Liver (tissue), 9 donors: ENCODE data around the gene BCR. TPM values are rescaled to one million over a fixed set of nuclear protein-coding genes. Genes with fewer than 3 reads are reported as not detected.

Experiments
- DNase-seq: peaks from one replicate; pipeline ENCODE4 v3.0.0-alpha.2; 2017; ENCODE audit warnings: low spot score
- H3K27ac ChIP-seq, 2 donors: one replicate each; pipeline ENCODE4 v1.7.0; 2013; ENCODE audit warnings: inconsistent platforms in 2 of 2, low read length in 2 of 2, control low read depth in 1 of 2, low read depth in 1 of 2, mild to moderate bottlenecking in 1 of 2
- H3K27me3 ChIP-seq, 4 donors: one replicate each; pipeline versions ENCODE4 v1.6.1 to v1.7.0; 2013; ENCODE audit warnings: low read length in 3 of 4, inconsistent platforms in 1 of 4, mild to moderate bottlenecking in 1 of 4, moderate library complexity in 1 of 4; ENCODE audit not compliant: control insufficient read depth in 4 of 4, insufficient read depth in 4 of 4
- H3K36me3 ChIP-seq, 4 donors: one replicate each; pipeline versions ENCODE4 v1.6.1 to v1.7.0; 2013; ENCODE audit warnings: low read length in 3 of 4, mild to moderate bottlenecking in 3 of 4, low read depth in 1 of 4, moderate library complexity in 1 of 4; ENCODE audit not compliant: control insufficient read depth in 4 of 4, insufficient read depth in 3 of 4
- H3K4me1 ChIP-seq, 4 donors: one replicate each; pipeline versions ENCODE4 v1.6.1 to v1.7.0; 2013; ENCODE audit warnings: low read length in 3 of 4, mild to moderate bottlenecking in 3 of 4, moderate library complexity in 1 of 4; ENCODE audit not compliant: control insufficient read depth in 4 of 4, insufficient read depth in 4 of 4
- H3K4me3 ChIP-seq, 3 donors: one replicate each; pipeline versions ENCODE4 v1.6.1 to v1.7.0; 2013; ENCODE audit warnings: low read length in 3 of 3, control low read depth in 1 of 3, low read depth in 1 of 3, mild to moderate bottlenecking in 1 of 3
- H3K9ac ChIP-seq, 2 donors: one replicate each; pipeline ENCODE4 v1.7.0; 2013; ENCODE audit warnings: low read length in 2 of 2, mild to moderate bottlenecking in 2 of 2, moderate library complexity in 2 of 2, control low read depth in 1 of 2, low read depth in 1 of 2
- H3K9me3 ChIP-seq, 4 donors: one replicate each; pipeline versions ENCODE4 v1.6.1 to v1.7.0; 2013; ENCODE audit warnings: low read length in 3 of 4; ENCODE audit not compliant: control insufficient read depth in 4 of 4
- EGR1 ChIP-seq, 2 donors: IDR thresholded peaks; 2 replicates each; pipeline ENCODE4 v1.6.1; 2016 to 2018; ENCODE audit warnings: antibody characterized with exemption in 2 of 2, low read depth in 2 of 2
- FOXA1 ChIP-seq: IDR thresholded peaks from 2 replicates; pipeline ENCODE4 v1.6.1; 2016; ENCODE audit warnings: antibody characterized with exemption
- FOXA2 ChIP-seq: IDR thresholded peaks from 2 replicates; pipeline ENCODE4 v1.6.1; 2016; ENCODE audit warnings: antibody characterized with exemption
- GABPA ChIP-seq, 2 donors: IDR thresholded peaks in 1 of 2; conservative IDR thresholded peaks in 1 of 2; 2 replicates each; pipeline ENCODE4 v1.6.1; 2016; ENCODE audit warnings: antibody characterized with exemption in 2 of 2, mild to moderate bottlenecking in 1 of 2, moderate library complexity in 1 of 2
- HNF4A ChIP-seq, 2 donors: conservative IDR thresholded peaks; 2 replicates each; pipeline ENCODE4 v1.6.1; 2016; ENCODE audit warnings: antibody characterized with exemption in 2 of 2, mild to moderate bottlenecking in 2 of 2
- HNF4G ChIP-seq: IDR thresholded peaks from 2 replicates; pipeline ENCODE4 v1.6.1; 2016; ENCODE audit warnings: antibody characterized with exemption
- JUND ChIP-seq, 2 donors: IDR thresholded peaks; 2 replicates each; pipeline ENCODE4 v1.6.1; 2016; ENCODE audit warnings: antibody characterized with exemption in 2 of 2
- NR2F2 ChIP-seq: IDR thresholded peaks from 2 replicates; pipeline ENCODE4 v1.6.1; 2016; ENCODE audit warnings: antibody characterized with exemption
- RAD21 ChIP-seq, 2 donors: IDR thresholded peaks; 2 replicates each; pipeline ENCODE4 v1.6.1; 2016; ENCODE audit warnings: antibody characterized with exemption in 2 of 2, mild to moderate bottlenecking in 2 of 2
- RXRA ChIP-seq, 2 donors: IDR thresholded peaks; 2 replicates each; pipeline ENCODE4 v1.6.1; 2017 to 2018; ENCODE audit warnings: antibody characterized with exemption in 2 of 2, mild to moderate bottlenecking in 1 of 2
- SP1 ChIP-seq: IDR thresholded peaks from 2 replicates; pipeline ENCODE4 v1.6.1; 2018; ENCODE audit warnings: antibody characterized with exemption, mild to moderate bottlenecking
- TAF1 ChIP-seq: conservative IDR thresholded peaks from 2 replicates; pipeline ENCODE4 v1.6.1; 2016; ENCODE audit warnings: antibody characterized with exemption, mild to moderate bottlenecking
- YY1 ChIP-seq: IDR thresholded peaks from 2 replicates; pipeline ENCODE4 v1.6.1; 2016; ENCODE audit warnings: antibody characterized with exemption, mild to moderate bottlenecking
- WGBS: extraction: QIAGEN DNeasy Blood & Tissue Kit; methylation state at CpG from one replicate; pipeline ENCODE4 v1.1.7; 2013; 5-methylcytosine and 5-hydroxymethylcytosine counted together
- polyA plus RNA-seq, 2 donors: library from polyadenylated mRNA; stranded (reverse) in 1 of 2; unstranded in 1 of 2; fragments of 200-250 nt in 1 of 2; fragments of >200 nt in 1 of 2; fragmentation: Nextera tagmentation in 1 of 2; extraction: Ambion mirVana in 1 of 2; gene quantifications; one replicate each; pipeline versions ENCODE4 v1.2.1 to v1.2.3, GENCODE V29; 2013 to 2015
- total RNA-seq, 2 donors: library from RNA; depleted of rRNA; stranded (reverse); fragments of >200 nt; gene quantifications; one replicate each; pipeline ENCODE4 v1.2.3, GENCODE V29; 2014
- TF ChIP-seq, protein P1 (sequence below): IDR thresholded peaks from 2 replicates; pipeline ENCODE4 v1.6.1; 2016; ENCODE audit warnings: antibody characterized with exemption
- TF ChIP-seq, protein P2 (sequence below): IDR thresholded peaks from 2 replicates; pipeline ENCODE4 v1.6.1; 2016; ENCODE audit warnings: antibody characterized with exemption
- TF ChIP-seq, protein P3 (sequence below): IDR thresholded peaks from 2 replicates; pipeline ENCODE4 v1.6.1; 2016; ENCODE audit warnings: antibody characterized with exemption, mild to moderate bottlenecking
- TF ChIP-seq, protein P4 (sequence below): fragments of 150-350 bp; IDR thresholded peaks from 2 replicates; pipeline ENCODE4 v1.5.1; 2017; ENCODE audit warnings: improper control_type of control experiment, low read depth, low read length; ENCODE audit not compliant: missing input control
- TF ChIP-seq, protein P5 (sequence below): IDR thresholded peaks from 2 replicates; pipeline ENCODE4 v1.6.1; 2016; ENCODE audit warnings: antibody characterized with exemption
- donor health status: healthy.
- donor health status: healthy.
- donor health status: healthy.
- donor health status: healthy.
- donor health status: healthy.

BCR gene
- total and polyA plus RNA-seq, 4 donors = 7.4 to 35.6 (median 18.3) TPM

DNA sequence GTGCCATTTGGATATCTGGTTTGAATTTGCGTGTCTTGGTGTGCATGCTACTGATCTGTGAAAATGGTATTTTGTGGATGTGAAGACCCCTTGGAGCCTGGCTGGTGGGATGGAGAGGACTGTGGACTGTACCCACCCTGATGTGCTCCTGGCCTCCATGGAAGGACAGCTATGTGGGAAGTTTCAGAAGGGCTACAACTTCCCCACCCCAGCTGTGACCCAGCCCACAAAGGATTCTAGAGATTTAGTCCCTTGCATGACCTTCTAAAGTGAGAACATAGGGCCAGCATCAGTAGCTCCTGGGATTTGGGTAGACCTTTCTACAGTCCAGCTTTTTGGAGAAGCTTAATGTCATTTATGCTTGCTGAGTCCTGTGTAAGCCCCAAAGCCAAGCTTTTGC lies 173.4 kb downstream of the BCR start:
- peaks cover 0 to 10% (median 6%) of the 10 kb centered on the region in 4 donors for H3K4me1 ChIP-seq
- no peaks in the 10 kb centered on the region for H3K36me3 ChIP-seq
- H3K9me3 ChIP-seq = no peaks in the 10 kb centered on the region
- no peak overlapping the region for H3K4me3 ChIP-seq
- TF ChIP-seq JUND (IDR thresholded peaks at IDR 0.05) (no peak), SP1 (no peak), YY1 (no peak)
- TF ChIP-seq, protein P1, sequence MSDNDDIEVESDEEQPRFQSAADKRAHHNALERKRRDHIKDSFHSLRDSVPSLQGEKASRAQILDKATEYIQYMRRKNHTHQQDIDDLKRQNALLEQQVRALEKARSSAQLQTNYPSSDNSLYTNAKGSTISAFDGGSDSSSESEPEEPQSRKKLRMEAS = no peak
- H3K27ac ChIP-seq = no peak overlapping the region
- 96% methylated on average over 1 of the region's 1 CpG for WGBS
- no peaks in the 10 kb centered on the region for H3K27me3 ChIP-seq
- DNase-seq = no peak
- no peak overlapping the region for H3K9ac ChIP-seq

DNA sequence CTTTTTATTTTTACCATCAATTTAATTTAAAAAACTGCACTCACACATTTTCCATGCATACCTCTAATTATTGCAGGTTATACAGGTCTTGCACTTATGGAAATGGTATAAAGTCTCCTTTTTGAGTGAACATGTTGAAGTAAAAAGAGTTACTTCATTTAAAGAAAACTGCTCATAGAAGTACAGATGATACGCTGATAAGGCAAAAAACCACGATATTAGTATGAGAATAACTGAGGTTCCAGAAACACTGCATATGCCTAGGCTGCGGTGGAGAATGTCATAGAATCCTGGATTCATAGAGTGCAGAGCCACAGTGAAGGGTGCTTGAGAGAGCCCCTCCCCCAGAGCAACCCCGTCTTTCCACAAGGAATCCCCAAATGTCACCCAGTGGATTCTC lies 175.8 kb downstream of the BCR start:
- Histone ChIP-seq H3K4me3 (no peak overlapping the region), H3K27ac (no peak overlapping the region), H3K36me3 (no peaks in the 10 kb centered on the region), H3K27me3 (no peaks in the 10 kb centered on the region), H3K9ac (no peak overlapping the region), H3K9me3 (no peaks in the 10 kb centered on the region), H3K4me1 (peaks cover 0 to 10% (median 6%) of the 10 kb centered on the region in 4 donors)
- TF ChIP-seq RAD21 (IDR thresholded peaks at IDR 0.05) = no peak
- DNase-seq = no peak
- WGBS = 72% methylated on average over 4 of the region's 4 CpGs

DNA sequence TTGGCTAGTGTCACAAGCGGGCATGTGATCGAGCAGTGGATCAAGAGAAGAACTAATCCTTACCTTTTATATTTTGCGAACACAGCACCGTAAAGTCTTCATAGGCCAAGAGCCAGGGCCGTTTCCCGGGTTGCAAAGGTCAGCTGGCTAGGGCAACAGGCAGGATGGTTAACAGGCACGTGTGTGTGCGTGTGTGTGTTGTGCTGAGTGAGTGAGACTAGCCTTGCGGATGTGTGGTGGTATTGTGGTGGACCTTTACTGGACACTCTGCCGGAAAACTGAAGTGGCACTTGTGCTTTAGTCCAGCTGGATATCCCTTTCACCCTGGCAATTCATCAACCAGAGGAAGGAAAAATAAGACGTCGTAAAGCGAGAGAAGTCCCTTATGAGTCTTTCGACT lies 176.7 kb downstream of the BCR start:
- Histone ChIP-seq H3K27ac (no peak overlapping the region), H3K4me1 (peaks cover 0 to 10% (median 6%) of the 10 kb centered on the region in 4 donors), H3K9ac (no peak overlapping the region), H3K36me3 (no peaks in the 10 kb centered on the region), H3K27me3 (no peaks in the 10 kb centered on the region), H3K4me3 (no peak overlapping the region), H3K9me3 (no peaks in the 10 kb centered on the region)
- DNase-seq = no peak
- TF ChIP-seq SP1 = peak; percentile 56
- TF ChIP-seq, protein P2, sequence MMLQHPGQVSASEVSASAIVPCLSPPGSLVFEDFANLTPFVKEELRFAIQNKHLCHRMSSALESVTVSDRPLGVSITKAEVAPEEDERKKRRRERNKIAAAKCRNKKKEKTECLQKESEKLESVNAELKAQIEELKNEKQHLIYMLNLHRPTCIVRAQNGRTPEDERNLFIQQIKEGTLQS = no peak
- no peak for TF ChIP-seq RAD21 (IDR thresholded peaks at IDR 0.05)
- no peak for TF ChIP-seq FOXA1
- TF ChIP-seq, protein P3, sequence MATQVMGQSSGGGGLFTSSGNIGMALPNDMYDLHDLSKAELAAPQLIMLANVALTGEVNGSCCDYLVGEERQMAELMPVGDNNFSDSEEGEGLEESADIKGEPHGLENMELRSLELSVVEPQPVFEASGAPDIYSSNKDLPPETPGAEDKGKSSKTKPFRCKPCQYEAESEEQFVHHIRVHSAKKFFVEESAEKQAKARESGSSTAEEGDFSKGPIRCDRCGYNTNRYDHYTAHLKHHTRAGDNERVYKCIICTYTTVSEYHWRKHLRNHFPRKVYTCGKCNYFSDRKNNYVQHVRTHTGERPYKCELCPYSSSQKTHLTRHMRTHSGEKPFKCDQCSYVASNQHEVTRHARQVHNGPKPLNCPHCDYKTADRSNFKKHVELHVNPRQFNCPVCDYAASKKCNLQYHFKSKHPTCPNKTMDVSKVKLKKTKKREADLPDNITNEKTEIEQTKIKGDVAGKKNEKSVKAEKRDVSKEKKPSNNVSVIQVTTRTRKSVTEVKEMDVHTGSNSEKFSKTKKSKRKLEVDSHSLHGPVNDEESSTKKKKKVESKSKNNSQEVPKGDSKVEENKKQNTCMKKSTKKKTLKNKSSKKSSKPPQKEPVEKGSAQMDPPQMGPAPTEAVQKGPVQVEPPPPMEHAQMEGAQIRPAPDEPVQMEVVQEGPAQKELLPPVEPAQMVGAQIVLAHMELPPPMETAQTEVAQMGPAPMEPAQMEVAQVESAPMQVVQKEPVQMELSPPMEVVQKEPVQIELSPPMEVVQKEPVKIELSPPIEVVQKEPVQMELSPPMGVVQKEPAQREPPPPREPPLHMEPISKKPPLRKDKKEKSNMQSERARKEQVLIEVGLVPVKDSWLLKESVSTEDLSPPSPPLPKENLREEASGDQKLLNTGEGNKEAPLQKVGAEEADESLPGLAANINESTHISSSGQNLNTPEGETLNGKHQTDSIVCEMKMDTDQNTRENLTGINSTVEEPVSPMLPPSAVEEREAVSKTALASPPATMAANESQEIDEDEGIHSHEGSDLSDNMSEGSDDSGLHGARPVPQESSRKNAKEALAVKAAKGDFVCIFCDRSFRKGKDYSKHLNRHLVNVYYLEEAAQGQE = no peak
- TF ChIP-seq HNF4A (conservative IDR thresholded peaks at IDR 0.05) = peak; percentile 66 to 76
- TF ChIP-seq, protein P4, sequence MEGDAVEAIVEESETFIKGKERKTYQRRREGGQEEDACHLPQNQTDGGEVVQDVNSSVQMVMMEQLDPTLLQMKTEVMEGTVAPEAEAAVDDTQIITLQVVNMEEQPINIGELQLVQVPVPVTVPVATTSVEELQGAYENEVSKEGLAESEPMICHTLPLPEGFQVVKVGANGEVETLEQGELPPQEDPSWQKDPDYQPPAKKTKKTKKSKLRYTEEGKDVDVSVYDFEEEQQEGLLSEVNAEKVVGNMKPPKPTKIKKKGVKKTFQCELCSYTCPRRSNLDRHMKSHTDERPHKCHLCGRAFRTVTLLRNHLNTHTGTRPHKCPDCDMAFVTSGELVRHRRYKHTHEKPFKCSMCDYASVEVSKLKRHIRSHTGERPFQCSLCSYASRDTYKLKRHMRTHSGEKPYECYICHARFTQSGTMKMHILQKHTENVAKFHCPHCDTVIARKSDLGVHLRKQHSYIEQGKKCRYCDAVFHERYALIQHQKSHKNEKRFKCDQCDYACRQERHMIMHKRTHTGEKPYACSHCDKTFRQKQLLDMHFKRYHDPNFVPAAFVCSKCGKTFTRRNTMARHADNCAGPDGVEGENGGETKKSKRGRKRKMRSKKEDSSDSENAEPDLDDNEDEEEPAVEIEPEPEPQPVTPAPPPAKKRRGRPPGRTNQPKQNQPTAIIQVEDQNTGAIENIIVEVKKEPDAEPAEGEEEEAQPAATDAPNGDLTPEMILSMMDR = no peak
- no peak for TF ChIP-seq JUND (IDR thresholded peaks at IDR 0.05)
- no peak for TF ChIP-seq HNF4G
- TF ChIP-seq, protein P1 = peak; percentile 27
- TF ChIP-seq NR2F2 = peak; percentile 52
- TF ChIP-seq EGR1 (IDR thresholded peaks at IDR 0.05; ENCODE audit: low read depth in 2 of 2) = no peak
- TF ChIP-seq FOXA2 = no peak
- no peak for TF ChIP-seq YY1
- no peak for TF ChIP-seq GABPA (IDR thresholded peaks at IDR 0.05 in 1 of 2, conservative IDR thresholded peaks at IDR 0.05 in 1 of 2)
- TF ChIP-seq, protein P5, sequence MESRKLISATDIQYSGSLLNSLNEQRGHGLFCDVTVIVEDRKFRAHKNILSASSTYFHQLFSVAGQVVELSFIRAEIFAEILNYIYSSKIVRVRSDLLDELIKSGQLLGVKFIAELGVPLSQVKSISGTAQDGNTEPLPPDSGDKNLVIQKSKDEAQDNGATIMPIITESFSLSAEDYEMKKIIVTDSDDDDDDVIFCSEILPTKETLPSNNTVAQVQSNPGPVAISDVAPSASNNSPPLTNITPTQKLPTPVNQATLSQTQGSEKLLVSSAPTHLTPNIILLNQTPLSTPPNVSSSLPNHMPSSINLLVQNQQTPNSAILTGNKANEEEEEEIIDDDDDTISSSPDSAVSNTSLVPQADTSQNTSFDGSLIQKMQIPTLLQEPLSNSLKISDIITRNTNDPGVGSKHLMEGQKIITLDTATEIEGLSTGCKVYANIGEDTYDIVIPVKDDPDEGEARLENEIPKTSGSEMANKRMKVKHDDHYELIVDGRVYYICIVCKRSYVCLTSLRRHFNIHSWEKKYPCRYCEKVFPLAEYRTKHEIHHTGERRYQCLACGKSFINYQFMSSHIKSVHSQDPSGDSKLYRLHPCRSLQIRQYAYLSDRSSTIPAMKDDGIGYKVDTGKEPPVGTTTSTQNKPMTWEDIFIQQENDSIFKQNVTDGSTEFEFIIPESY = peak; percentile 28
- TF ChIP-seq RXRA (IDR thresholded peaks at IDR 0.05) = peak; percentile 60 to 76
- no peak for TF ChIP-seq TAF1
- WGBS = 36% methylated on average over 14 of the region's 14 CpGs
